ENCODE measurements around the gene CILP2.
A peak's percentile ranks its signal among the peaks of the same experiment; 100 is the strongest.

Gene CILP2

DNA sequence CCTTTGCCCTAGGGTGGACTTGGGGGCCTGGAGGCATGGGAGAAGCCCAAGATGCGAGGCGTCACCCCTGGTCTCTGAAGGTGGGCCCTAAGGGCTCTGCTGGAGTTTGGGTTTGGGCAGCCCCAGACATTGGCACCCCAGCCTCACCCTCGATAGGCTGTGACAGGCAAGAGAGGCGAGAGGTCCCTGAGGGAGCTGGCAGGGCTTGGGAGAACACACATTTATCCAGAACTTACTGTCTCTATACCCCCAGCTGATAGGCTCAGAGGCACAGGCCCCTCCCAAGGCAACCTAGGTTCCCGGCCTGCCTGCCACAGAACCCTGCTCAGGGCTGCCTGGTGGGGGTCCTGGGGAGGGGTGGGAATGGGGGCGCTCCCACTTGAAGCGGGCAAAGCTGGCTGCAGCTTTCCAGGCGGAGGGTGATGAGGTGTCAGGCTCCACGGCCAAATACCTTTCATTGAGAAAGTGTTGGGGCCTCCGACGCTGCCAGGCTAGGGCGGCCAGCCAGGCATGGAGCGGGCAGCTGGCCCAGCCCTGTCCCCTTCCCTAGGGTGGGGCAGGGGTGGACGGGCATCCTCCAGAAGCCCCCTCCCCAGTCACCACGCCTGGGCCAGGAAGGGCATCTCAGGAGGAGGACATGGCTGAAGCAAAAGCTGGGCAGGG lies 9.7 kb downstream of the CILP2 start:
- DNase-seq, result no peak

DNA sequence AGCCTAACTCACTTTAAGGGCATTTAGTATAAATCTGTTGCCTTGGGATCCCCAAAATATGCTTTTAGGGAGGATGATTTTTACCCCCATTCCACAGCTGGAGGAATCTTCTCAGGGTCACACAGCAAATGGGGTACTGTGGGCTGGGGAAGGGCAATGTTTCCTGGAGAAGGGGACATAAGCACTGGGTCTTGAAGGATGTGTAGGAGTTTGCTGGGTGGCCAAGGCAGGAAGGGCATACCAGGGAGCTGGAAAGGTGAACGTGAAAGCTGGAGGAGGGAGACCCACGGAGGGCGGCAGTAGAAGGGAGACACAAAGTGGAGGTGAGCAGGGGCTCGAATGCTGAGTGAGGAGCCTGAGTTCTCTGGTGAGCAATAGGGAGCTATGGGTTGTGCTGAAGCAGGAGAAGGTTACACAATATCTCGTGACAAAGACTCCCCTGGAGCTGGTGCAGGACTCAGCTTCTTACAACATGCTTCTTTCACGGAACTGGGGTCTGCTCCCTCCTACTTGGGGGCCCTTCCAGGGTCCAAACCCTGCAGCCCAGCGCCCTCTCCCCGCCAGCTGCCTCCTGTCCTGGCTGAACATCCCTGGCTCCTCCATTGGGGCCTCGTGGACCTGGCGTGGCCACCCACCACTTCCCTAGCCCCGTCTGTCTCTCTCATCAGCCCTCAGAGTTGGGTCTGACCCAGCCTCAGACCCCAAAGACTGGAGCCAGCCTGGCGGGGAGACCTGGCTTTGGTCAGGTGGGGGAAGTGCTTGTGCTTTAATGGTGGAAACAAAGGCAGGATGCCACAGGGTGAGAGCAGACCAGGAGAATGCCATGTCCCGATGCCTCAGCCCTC lies 11.1 kb downstream of the CILP2 start:
- no peak for DNase-seq

DNA sequence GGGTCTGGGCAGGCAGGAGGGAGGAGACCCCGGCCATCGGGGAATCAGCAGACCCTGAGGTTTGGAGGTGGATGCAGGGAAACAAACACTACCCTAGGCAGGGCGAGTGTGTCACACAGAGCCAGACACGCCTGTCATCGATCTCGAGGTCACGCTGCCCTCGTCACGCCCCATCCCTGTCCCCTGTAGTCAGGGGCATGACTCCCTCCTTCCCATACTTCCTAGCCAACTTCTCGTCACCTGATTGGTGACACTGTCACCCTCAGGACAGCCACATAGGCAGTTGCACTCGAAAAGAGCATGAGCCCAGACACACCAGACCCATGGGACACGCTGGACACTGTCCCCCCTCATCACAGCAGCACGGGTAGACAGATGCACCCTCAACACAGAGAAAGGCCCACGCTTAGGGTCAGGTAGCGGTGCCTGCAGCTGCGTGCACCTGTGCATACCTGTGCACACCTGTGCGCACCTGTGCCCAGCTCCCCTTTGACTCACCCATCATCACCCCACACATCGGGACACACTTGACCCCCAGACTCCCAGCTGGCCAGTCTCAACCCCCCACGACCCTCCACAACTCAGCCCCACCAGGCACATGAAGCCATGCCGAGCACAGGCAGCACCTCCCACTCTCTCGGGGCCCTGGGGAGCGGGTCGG lies 11.9 kb downstream of the CILP2 start:
- DNase-seq, result no peak

DNA sequence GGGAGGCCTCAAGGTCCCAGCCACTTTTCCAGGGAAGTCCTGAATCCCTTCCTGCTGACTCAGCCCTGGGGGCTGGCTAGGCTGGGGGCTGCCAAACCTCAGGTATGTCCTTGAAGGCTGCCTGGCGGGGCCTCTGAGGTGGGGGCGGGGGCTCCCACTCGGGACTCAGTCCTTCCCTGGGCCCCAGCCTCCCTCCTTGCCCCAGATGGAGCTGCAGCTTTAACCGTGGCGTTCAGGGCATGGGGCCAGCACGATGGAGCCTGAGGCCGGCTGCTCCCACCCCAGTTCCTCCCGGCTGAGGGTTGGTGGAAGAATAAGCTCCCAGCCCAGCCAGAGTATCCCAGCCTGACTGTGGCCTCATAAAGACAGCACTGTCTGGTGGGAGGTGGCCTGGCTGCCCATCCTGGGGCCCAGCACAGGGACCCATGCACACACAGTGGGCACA lies 12.4 kb downstream of the CILP2 start:
- DNase-seq, result no peak

DNA sequence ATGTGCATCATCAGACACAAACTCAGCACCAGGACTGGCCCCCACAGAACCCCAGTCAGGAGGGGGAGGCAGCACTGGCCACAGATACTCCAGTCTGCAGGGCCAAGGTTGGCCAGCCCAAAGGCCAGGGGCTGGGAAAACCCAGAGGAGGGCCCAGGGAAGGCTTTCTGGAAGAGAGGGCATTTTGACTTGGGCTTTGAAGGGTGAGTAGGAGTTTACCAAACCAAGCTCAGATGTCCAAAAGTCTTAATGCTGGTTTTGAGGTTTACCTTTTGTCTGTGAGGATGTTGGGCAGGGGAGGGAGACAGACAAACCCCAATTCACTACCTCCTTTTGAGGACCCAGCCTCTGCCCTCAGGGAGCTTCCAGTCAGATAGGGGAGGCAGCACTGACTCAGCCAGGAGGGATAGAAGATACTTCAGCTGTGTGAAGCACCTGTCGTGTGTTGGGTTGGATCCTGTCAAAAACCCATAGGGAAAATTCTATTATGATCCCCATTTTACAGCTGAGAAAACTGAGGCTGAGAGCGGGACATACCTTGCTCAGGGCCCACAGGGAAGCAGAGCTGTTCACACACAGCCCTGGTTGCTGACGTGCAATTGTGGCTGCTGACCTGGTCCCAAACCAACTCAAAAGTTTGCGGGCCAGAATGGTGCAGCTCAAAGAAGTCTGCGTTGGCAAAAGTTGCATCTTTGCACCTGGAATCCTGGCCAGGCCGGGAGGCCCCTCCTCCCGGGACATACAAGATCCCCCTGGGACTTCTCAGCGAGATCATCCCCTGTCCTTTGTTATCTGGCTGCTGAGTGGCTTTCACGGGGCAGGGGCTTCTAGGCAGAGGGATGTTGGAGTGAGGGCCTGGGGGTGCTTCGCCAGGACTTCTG lies 13.1 kb downstream of the CILP2 start:
- DNase-seq, result no peak

DNA sequence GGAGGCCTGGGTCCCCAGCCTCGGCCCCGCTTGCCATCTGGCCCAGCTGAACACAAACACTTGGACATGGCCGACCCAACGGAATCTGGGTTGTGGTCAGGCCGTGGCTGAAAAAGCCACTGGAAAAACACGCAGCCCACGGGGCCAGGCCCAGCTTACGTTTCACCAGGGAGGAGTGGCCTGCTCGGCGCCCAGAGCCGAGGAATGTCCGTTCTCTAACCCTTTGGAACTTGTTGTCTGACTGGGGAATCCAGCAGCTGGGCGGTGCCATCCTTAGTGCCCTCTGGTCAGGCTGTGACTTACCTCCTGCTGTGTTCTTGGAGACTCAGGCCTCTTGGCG lies 13.8 kb downstream of the CILP2 start:
- no peak for DNase-seq

DNA sequence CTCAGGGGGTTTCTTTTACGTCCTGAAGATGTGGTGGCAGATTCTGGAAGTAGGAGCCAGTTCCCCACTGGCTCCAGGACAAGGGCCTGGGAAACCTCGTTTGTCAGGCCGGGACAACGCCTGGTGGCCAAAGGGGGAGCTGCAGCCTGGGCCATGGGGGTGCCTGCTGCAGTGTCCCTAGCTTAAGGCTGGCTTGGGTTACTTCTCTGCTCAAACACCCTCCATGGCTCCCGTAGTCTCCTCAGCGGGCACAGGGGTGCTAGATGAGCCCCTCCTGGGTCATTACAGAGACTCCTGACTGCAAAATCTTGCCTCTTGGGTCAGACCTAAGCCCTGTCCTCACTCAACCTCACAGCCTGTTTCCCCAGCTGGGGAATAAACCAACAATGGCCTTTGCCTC lies 14.7 kb downstream of the CILP2 start:
- DNase-seq, result no peak

DNA sequence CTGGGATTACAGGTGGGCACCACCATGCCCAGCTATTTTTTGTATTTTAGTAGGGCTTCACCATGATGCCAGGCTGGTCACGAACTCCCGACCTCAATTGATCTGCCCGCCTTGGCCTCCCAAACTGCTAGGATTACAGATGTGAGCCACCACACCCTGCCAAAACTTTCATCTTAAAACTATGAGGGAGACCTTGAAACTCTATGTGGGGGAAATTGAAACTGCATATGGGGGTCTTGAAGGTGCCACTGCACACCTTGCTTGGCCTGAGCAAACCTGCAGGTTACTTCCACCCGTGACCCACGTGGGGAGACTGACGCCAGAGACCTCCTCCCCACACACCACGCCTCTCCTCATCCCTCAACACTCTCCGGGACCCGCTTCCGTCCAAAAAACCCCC lies 15.6 kb downstream of the CILP2 start:
- no peak for DNase-seq

DNA sequence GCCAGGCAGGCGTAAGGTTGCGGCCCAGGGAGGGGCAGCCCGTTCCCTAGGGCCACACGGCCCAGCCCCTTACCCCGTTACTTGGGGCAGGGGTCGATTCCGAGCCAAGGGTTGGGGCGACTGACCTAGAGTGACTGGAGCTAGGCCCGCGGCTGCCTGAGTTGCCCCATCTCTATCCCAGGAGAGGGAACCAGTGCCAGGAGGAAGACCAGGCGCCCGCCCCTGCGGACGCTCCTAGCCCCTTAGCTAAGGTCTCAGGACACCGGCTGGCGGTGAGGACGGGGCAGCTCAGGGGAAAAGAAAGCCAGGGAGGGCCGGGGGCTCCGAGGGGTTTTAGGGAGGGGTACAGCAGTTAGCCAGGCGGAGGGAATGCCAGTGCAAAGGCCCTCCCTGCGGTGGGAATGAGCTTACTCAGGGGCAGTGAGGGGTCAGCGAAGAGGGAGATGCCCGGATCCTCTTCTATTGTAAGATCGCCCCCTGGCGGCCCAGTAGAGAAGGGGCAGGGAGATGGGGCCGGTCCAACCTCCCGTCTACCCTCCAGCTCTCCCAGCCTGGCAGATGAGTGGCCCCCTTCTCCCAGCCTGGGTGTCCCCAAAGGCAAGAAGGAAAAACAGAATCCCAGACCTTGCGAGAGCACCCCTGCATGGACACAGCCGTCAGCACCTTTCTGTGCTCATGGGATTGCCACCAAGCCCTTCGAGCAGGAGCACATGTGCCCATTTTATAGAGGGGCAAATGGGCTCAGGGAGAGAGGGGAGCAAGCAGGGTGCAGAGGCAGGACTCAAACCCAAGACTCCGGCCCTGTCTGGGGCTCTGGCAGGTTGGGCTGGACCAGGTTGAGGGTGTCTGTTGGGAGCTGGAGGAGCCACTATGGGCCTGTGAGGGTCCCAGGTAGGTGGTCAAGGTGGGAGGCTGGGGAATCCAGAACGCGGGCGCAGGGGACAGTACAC lies 16.3 kb downstream of the CILP2 start:
- DNase-seq, result peak; percentile 8

DNA sequence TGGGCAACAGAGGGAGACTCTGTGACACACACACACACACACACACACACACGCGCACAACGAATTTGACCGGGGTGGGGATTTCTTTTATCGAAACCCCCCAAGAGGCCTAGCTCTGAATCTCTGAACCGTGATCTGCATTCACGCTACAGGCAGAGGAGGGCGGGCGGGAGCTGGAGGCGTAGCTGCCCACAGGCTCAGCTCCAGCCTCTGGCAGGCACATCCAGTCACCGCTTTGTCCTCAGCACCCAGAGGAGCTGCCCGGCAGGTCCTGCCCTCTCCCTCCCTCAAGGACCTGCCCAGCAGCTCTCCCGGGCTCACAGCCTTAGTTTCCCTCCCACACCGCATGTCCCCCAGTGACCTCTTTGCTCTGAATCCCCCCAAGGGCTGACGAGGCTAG lies 20.0 kb downstream of the CILP2 start:
- DNase-seq, result no peak

DNA sequence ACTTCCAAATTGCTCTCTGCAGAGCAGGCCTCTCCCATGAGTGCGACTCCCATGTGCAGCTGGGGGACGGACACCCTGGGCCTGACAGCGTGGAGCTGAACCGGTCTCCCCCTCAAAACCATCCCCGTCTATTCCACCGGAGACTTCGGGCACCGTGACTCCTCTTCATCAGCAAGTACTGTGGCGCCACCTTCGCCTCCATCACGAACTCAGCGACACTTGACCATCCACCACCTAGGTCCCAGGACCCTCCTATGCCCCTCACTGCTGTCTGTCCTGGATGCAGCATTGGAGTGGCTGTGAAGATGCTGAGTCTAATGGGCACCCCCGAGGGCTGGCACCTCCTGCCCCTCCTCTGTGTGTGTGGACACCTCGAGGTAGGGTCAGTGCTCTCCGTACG lies 20.6 kb downstream of the CILP2 start:
- DNase-seq, result no peak

DNA sequence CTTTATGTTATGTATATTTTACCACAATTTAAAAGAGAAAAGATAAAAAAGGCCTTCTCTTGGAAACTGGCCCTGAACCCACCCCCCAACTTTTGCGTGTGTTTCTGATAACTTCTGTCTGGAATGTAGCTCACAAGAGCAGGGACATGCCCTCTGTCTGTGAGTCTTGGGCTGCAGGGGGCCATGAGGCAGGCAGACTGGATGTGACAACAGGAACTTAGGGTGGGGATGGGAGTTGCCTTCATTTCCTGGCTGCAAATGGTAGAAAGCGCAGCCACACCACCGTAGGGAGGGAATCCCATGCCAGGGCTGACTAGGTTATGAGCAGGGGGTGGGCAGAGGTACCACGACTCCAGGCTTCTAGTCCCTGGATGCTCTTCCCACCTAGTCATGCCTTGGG lies 21.9 kb downstream of the CILP2 start:
- no peak for DNase-seq

DNA sequence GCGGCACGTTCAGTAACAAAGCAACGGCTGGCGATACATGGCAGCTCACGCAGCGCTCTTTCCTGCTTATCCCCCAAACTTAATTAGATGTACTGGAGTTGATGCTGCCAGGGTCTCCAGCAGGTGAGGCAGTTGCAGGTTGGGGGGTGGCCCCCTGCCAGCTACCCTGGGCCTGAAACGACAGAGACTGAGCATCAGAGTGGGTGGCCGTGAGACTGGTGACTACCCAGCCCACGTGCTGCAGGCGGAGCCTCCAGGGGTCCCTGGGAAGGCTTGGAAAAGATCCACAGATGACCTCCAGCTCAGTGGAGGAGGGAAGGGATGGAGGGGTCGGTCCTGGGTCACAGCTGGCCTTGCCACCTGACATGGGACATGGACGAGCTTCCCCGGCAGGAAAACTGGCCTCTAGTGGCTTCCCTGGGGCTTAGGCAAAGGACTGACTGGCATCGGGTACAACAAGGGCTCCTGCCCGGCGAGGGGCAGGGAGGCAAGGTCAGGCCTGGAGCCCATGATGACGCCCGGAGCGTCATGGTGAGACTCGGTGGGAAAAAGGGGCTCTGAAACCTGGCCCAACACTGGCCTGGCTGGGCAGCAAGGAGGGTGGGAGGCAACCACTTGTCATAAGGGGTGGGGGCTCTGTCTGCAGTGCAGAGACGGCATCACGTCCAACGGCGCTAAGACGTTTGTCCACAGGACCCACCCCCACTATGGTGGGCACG lies 24.0 kb downstream of the CILP2 start:
- no peak for DNase-seq

DNA sequence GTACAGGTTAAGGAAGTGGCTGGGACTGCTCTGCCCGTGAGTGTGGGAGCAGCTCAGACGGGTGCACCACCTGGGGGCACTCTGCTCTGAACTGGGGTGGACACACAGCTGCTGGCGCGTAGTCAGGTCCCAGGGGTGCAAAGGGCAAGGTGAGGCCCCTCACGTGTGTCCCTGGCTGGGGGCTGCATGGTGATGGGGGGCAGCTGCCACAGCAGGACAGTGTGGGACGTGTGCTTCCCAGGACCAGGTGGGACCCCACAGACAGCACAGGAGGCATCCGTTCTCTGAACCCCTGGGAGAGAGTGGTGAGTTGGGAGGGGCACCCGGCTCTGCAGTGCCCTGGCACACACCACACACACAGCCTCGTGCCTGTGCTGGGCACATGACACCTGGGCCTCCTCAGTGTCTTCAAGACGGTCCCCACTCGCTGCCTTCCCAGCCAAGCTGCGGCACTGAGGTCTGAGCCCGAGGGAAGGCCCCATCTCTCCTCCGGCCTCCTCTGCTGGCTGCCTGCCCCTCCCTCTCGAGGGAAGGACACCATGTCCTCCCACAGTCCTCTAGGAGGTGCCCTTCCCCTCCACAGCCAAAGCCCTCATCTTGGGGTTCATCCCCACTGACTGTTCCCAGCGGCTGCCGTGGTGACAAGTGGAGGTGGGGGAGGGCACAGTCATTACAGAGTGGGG lies 24.7 kb downstream of the CILP2 start:
- no peak for DNase-seq

DNA sequence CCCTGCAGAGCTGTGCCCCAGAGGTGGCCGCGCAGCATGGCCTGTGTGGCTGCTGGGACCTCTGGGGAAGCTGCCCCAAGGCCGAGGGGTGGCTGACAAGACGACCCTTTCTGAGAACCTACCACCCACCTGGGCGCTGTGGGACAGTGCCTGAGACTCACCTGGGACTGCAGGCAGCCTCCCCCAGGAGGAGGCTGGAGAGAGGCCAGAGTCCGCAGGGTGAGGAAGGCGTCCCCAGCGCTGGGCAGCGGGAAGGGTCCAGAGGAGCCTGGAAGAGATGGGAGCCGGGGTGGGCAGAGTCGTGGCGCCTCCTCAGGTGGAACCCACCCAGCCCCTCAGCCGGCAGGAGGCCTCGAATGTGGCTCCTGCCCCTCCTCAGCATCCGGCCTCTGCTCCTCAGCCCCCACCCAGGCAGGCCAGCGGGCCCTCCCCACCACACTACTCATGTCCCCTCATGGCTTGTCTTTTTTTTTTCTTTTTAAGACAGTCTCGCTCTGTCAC lies 25.3 kb downstream of the CILP2 start:
- DNase-seq, result no peak

DNA sequence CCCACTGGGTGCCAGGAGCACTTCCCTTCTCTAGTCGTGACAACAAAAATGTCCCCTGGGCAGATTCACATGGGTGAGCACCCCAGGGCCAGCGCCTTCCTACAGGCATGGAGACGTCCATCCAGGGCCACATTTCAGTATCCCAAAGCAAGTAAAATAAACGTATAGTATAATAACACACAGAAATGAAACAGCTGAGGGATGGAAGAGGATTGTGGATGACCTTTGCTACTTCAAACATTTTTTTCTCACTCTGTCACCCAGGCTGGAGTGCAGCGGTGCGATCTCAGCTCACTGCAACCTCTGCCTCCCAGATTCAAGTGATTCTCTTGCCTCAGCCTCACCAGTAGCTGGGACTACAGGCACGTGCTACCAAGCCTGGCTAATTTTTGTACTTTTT lies 28.2 kb downstream of the CILP2 start:
- no peak for DNase-seq

DNA sequence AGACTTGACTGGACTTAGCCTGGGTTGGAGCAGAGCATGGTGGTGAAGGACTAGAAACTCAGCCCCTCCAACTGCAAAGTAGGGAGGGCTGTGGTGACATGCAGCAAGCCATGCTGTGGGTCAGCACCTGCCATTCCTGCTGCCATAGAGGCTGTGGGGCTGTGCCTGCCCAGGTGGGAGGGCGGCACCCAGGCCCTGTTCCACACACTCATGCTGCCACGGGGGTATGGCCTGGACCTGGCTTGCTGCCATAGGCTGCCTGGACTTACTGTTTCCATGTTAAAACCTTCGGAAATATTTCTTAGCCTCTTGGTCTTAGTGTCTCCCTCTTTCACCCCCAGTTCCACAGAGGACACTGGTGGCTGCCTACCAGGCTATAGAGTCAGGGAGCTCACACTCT lies 29.3 kb downstream of the CILP2 start:
- no peak for DNase-seq

DNA sequence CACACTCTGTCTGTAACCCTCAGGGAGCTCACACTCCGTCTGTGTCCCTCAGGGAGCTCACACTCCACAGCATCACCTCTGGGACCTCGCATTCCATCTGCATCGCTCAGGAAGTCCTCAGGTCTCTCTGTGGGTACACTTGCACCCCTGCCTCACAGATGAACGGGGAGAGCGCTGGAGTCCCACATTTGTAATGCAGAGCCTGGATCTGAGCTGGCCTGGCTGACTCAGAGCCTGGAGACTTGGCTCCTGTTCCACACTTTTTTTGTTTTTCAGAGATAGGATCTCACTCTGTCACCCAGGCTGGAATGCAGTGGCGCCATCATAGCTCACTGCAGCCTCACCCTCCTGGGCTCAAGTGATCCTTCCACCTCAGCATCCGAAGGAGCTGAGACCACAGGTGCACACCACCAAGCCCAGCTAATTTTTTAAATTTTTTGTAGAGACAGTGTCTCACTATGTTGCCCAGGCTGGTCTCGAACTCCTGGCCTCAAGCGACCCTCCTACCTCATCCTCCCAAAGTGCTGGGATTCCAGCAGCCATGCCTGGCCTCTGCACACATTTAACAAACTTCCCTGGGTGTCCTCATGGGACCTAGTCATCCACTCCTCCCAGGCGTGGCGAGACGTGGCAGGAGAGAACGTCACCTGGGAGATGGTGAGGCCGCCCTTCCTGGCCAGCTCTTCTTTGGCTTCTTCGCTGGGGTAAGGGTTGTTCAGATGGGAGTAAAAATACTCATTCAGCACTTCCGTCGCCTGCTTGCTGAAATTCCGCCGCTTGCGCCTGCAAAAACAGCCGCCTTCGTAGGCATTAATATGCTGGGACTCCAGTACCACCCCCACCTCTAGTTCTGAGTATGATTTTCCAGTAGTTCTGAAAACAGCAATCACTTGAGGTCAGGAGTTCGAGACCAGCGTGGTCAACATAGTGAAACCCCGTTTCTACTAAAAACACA lies 31.0 kb downstream of the CILP2 start:
- DNase-seq, result no peak

DNA sequence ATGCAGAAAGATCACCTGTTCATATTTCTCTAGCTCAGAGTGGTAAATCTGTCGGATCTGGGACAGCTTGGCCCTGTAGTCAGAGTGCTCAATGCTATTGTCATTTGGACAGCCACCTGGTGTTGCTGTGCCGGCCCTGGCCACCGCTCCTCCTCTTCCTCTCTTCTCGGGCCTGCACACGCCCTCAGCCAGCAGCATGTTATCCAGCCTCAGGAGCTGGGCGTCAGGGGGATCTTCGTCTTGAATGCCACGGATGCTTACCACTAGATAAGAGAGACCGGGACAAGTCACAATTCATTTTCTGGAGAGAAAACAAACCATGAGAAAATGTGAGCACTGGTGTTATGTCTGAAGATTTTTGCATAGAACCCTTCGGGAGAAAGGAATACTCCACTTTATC lies 32.5 kb downstream of the CILP2 start:
- DNase-seq, result no peak

Data from NCI-H748 treated with DMSO at 0.1 percent for 48 hours (cell line).